Putamen (tissue), 1 donor: ENCODE results near the gene ATP11A.

Experiments
- DNase-seq: peaks from one replicate; pipeline ENCODE4 v3.0.0-alpha.2; 2016; ENCODE audit warnings: low spot score

Gene ATP11A

DNA sequence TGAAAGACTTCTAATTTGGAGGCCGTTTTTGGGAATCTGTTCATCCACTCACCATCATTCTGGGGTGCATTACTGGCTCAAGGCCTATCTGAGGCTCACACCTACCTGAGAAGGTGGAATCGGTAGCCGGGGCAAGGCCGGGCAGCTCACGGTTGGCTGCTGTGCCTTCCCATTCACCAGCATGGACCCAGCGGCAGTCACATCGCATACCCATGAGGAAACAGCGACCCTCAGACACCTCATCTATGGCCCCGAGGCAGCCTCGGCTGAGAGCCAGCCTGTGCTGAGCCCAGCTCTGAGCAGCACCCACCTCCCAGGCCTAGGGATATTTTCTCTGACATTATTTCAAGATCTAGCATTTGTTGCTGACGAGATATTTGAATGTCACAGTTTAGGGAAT is 130.5 kb downstream of the ATP11A start:
- DNase-seq = no peak

DNA sequence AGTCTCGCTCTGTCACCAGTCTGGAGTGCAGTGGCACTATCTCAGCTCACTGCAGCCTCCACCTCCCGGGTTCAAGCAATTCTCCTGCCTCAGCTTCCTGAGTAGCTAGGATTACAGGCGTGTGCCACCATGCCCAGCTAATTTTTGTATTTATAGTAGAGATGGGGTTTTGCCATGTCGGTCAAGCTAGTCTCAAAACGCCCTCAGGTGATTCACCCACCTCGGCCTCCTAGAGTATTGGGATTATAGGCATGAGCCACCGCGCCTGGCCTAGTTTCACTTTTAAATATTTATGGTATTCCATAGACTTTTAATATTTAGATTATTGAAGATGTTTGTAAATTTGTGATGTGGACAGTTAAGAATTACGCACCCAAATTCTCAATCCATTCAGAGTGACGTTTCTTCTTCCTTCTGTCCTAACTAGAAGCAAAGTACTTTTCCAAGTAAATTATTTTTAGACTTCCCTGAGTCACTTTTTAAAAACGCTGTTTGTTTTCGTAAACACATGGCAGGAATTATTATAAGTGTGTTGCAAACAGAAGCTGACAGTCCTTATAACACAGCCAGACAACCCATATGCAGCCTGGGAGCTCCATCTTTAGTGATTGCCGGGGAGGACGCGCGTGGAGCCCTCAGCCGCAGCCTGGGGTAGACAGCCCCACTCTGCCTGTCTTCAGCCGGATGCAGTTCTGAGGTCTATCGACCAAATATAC is 131.7 kb downstream of the ATP11A start:
- no peak for DNase-seq

GRCh38 chr13:112822851-112823250 is 133.0 kb downstream of the ATP11A start:
- no peak for DNase-seq

DNA sequence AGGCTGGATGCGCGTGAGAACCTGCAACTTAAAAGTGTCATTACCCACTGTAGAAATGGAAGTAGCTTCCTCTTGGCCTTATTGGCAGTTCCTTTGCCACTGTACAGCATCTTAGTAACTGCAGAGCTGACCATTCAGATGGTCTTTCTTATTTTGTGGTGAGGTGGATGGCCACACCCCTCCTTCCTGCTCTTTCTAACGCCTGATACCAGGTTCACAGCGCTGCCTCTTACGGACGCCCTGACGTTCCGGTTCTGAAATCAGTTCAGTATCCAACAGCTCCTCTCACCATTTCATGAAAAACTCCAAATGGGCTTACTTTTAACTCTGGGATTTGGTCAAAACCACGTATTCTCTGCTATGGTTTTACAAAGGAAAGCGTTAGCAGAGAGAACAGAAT is 134.6 kb downstream of the ATP11A start:
- DNase-seq = no peak

DNA sequence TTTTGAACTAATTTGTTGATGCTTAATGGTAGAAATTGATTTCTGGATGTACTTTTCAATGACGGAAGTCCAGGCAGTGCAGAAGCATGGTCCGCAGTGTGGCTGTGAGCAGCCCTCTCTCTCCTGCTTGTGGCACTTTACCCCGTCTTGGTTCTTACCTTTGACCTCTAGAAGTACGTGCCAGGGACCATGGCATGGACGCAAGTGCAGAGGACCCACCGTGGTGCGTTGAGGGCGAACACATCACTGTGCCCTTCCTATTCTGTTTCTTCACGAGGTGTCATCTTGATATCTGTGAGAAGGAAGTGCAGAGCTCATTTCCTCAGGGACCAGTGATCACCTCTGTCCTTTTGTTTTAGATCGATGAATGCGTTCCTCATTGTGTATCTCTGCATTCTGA is 135.2 kb downstream of the ATP11A start:
- no peak for DNase-seq

- DNase-seq = no peak
Observed at GRCh38 chr13:112825875-112826274, 136.0 kb downstream of the ATP11A start.

GRCh38 chr13:112826565-112826964 is 136.7 kb downstream of the ATP11A start:
- no peak for DNase-seq

DNA sequence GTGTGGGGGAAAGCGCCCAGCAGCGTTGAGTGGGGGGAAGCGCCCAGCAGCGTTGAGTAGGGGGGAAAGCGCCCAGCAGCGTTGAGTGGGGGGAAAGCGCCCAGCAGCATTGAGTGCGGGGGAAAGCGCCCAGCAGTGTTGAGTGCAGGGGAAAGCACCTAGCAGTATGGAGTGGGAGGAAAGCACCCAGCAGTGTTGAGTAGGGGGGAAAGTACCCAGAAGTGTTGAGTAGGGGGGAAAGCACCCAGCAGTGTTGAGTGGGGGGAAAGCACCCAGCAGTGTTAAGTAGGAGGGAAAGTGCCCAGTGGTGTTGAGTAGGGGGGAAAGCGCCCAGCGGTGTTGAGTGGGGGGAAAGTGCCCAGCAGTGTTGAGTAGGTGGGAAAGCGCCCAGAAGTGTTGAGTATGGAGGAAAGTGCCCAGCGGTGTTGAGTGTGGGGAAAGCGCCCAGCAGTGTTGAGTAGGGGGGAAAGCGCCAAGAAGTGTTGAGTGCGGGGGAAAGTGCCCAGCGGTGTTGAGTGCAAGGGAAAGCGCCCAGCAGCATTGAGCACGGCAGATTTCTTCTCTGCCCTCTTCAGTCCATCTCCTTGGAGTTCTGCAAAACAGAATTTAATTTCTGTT is 138.4 kb downstream of the ATP11A start:
- no peak for DNase-seq

GRCh38 chr13:112828756-112829155 is 138.9 kb downstream of the ATP11A start:
- DNase-seq = no peak

DNA sequence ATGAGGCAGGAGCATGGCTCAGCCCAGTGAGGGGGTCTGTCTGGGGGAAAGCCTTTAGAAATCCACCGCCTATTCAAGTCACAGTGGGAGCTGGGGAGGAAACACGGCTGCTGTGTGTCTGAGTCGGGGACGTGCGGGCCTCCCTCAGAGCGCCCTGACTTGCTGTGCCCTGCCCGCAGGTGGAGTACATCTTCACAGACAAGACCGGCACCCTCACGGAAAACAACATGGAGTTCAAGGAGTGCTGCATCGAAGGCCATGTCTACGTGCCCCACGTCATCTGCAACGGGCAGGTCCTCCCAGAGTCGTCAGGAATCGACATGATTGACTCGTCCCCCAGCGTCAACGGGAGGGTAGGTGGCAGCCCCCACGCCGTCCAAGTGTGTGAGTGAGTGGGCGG is 141.4 kb downstream of the ATP11A start:
- DNase-seq = no peak

DNA sequence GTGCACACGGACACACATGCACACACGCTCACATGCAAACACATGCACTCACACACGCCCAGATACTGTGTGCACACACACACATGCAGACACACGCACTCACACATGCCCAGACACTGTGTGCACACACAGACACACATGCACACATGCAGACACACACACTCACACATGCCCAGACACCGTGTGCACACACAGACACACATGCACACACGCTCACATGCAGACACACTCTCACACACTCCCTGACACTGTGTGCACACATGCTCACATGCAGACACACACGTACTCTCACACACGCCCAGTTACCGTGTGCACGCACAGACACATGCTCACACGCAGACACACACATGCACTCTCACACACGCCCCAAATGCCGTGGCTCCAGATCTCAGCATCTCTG is 142.0 kb downstream of the ATP11A start:
- DNase-seq = no peak

DNA sequence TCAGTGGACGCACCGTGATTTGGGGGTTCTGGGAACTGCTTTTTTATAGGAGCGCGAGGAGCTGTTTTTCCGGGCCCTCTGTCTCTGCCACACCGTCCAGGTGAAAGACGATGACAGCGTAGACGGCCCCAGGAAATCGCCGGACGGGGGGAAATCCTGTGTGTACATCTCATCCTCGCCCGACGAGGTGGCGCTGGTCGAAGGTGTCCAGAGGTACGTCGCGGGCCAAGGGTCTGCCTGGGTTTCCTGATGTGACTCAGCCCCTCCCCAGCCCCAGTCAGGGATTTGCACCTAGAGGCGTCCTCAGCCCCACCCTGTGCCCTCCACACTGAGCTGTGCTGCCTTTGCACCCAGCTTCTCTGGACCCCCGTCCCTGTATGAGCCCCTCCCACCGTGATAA is 143.0 kb downstream of the ATP11A start:
- DNase-seq = no peak

GRCh38 chr13:112833551-112834257 is 143.9 kb downstream of the ATP11A start:
- DNase-seq = no peak

DNA sequence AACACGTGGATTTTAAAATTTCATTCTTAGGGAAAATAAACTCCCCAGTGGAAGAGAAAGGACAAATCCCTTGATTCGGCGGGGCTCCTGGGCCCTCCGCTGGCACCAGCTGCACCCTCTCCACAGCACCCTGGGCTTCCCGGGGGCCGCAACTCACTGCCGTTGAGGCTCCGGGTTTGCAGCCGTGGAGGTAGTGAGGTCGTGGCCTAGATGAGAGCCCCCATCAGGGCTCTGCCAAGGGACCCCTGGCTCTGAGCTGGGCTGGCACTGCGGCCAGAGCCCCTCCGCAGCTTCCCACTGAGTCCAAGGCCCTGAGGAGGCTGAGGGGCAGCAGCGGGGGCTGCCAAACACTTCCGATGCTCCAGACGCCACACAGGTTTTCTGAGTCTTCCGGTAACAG is 145.5 kb downstream of the ATP11A start:
- DNase-seq = no peak

- DNase-seq = no peak
Observed at GRCh38 chr13:112835796-112836195, 146.0 kb downstream of the ATP11A start.

DNA sequence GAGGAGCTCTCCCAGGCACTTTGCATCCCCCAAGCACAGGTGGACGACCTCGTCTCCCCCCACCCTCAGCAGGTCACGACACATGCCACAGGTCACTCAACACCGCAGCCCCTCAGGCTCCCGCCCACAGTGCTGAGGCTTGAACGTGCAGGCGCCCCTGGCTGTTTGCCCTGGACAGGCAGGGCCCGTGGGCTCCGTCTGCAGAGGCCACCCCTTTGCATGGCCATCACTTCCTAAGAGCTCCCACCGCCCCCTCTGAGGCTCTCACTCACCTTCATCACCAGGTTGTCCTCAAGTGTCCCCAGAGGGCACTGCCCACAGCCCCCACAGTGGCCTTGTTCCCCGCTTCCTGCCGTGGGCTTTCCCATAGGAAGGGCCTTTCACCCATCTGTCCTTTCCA is 147.1 kb downstream of the ATP11A start:
- DNase-seq = no peak

GRCh38 chr13:112837371-112838037 is 147.7 kb downstream of the ATP11A start:
- DNase-seq = no peak

- DNase-seq = no peak
Observed at GRCh38 chr13:112838038-112838841, 148.4 kb downstream of the ATP11A start.

GRCh38 chr13:112838842-112839117 is 148.9 kb downstream of the ATP11A start:
- no peak for DNase-seq

GRCh38 chr13:112839356-112840105 is 149.7 kb downstream of the ATP11A start:
- no peak for DNase-seq
